C1 segment of cervical spinal cord (tissue), 14 donors: ENCODE results near the gene GPATCH8.
"Not testable (repeated sequence)": the region's sequence is repeated elsewhere in the genome, so short reads cannot be mapped to it uniquely, and the experiment has no call there.

Source experiments
- DNase-seq, 14 donors: peaks; one replicate each; lab custom pipeline; 2025; lab: John Stamatoyannopoulos, UW

Gene GPATCH8

GRCh38 chr17:44503147-44504029 lies at the start of gene GPATCH8:
GPATCH8 (minus strand) TSS chr17:44503406; CDS start chr17:44503370, 36 bp downstream.
- DNase-seq = peak; percentile 44 to 97 (median 92)

- no peak for DNase-seq
Observed at GRCh38 chr17:44552361-44552760, 49.2 kb upstream of the GPATCH8 start.

- DNase-seq = no peak
Observed at GRCh38 chr17:44549686-44550085, 46.5 kb upstream of the GPATCH8 start.

- no peak for DNase-seq
Observed at GRCh38 chr17:44548376-44549230, 45.4 kb upstream of the GPATCH8 start.

GRCh38 chr17:44547625-44548267 lies 44.5 kb upstream of the GPATCH8 start:
- peak in 6 of 14 donors; percentile 7 to 37 (median 20) for DNase-seq

GRCh38 chr17:44546671-44547606 lies 43.7 kb upstream of the GPATCH8 start:
- no peak for DNase-seq

GRCh38 chr17:44543905-44544523 lies 40.8 kb upstream of the GPATCH8 start:
- no peak for DNase-seq

- DNase-seq = no peak
Observed at GRCh38 chr17:44543213-44543904, 40.2 kb upstream of the GPATCH8 start.

GRCh38 chr17:44541884-44542581 lies 38.8 kb upstream of the GPATCH8 start:
- DNase-seq = no peak

- DNase-seq = no peak
Observed at GRCh38 chr17:44540246-44541084, 37.3 kb upstream of the GPATCH8 start.

- DNase-seq = no peak
Observed at GRCh38 chr17:44539673-44540072, 36.5 kb upstream of the GPATCH8 start.

- DNase-seq = not testable (repeated sequence)
Observed at GRCh38 chr17:44537922-44538321, 34.7 kb upstream of the GPATCH8 start.

GRCh38 chr17:44536090-44536953 lies 33.1 kb upstream of the GPATCH8 start:
- peak in 4 of 14 donors; percentile 8 to 53 (median 30) for DNase-seq

- DNase-seq = peak in 12 of 14 donors; percentile 17 to 85 (median 66)
Observed at GRCh38 chr17:44533533-44534246, 30.5 kb upstream of the GPATCH8 start.

- no peak for DNase-seq
Observed at GRCh38 chr17:44530896-44531418, 27.8 kb upstream of the GPATCH8 start.

- DNase-seq = no peak
Observed at GRCh38 chr17:44529864-44530263, 26.7 kb upstream of the GPATCH8 start.
